SK-N-DZ (cell line): ENCODE results near the gene ACAD11.
"Not testable (repeated sequence)": the region's sequence is repeated elsewhere in the genome, so short reads cannot be mapped to it uniquely, and the experiment has no call there.

Experiments
- DNase-seq: peaks from one replicate; pipeline ENCODE4 v3.0.0-alpha.2; 2015; ENCODE audit warnings: low spot score

The ACAD11 gene

GRCh38 chr3:132600614-132601013 is 59.0 kb downstream of the ACAD11 start:
- not testable (repeated sequence) for DNase-seq

DNA sequence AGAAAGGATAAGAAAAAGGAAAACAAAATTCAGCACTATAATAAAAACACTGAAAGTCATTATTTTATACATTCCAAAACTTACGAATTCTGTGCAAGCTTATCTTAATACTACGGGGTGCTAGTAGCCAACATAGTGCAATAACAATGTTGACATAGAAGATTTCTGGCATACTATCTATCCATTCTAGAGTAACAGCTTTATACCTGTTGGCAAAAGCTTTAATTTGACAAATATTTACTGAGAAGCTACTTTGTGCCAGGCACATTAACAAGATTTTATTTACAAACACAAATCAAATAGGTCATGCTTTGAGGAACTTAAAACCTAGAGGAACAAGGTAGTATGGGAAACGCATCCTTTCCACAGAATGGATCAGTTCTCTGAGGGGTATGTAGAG is 61.4 kb downstream of the ACAD11 start:
- DNase-seq, result no peak

DNA sequence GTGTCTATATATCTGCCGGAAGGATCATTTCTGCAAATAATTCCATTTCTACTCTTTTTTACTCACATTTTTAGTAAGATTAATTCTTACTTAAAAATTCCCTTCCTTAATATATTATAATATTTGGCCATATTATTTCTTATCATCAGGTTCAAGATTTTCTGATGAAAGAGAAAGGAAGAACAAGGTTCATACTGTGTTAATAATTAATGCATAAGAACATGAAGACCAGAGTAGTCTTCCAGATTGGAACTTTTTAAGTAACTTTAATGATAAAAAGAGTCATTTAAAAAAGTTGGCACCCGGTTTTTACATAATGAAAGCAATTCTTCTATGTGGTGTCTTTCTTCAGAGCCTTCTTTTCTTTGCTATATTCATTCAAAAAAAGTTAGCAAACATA is 61.9 kb downstream of the ACAD11 start:
- no peak for DNase-seq

DNA sequence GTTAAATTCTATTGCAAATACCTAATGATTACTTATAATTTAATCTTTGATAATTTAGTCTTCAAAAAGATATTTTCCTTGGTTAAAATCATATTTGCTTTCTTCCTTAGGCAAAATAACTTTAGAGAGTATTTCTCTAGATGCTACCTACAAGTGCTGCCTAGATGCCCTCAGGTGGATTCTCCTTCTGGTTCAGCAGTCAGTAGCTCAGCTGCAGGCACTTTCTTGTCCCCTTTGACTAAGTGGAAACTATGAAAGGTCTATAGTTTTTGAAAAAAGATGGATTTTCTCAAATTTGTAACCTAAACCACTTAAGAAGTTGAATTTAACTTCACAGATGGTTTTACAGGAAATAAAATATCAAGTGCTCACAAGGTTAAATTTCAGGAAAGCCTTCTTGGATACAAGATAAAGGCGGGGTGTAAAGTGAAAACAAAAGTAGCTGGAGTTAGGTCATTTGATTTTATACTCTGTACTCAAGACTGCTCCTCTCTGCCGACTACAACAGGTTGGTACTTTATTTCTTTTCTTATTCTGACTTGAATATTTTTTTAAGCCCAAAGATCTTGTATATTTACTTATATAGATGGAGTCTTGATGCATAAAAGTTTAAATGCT is 62.7 kb downstream of the ACAD11 start, which contains the start of gene ACKR4:
TSS of gene ACKR4 (plus strand) at position 455 of the 618 bp plus-strand sequence. CDS start 3,128 bp downstream, outside the sequence.
- DNase-seq, result no peak

- DNase-seq, result no peak
These were observed 63.3 kb downstream of the ACAD11 start for GRCh38 chr3:132596326-132596725.

DNA sequence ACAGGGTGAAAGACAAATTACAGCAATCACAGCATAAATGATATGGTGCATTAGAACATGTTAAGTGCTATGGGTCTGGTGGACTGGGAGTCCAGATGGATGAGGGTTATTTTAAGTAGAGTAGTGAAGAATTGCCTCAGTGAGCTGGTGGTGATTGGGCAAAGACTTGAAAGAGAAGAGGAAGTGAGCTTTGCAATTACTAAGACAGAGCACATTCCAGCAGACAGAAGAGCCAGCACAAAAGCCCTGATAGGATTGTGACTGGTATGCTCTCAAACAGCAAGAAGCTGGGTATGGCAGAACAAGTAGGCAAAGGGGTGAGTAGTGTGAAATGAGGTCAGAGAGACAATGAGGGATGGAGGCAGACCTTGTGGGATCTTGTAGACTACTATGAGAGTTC is 64.6 kb downstream of the ACAD11 start:
- DNase-seq, result no peak

DNA sequence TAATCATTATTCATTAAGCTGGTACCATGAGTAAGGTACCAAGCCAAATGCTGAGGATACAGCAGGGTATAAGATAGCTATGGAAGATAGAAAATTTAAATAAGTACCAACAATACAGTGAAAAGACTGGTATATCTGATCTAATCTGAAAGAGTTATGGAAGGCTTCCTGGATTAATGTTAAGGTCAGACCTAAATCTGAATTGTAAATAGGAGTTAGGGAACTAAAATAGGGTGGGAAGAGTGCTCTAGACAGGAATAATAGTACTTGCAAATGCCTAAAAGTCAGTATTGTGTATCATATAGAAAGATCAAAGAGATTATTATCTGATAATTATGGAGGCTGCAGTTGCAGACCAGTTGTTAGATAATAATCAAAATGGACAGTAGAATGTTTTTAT is 65.1 kb downstream of the ACAD11 start:
- DNase-seq, result no peak

DNA sequence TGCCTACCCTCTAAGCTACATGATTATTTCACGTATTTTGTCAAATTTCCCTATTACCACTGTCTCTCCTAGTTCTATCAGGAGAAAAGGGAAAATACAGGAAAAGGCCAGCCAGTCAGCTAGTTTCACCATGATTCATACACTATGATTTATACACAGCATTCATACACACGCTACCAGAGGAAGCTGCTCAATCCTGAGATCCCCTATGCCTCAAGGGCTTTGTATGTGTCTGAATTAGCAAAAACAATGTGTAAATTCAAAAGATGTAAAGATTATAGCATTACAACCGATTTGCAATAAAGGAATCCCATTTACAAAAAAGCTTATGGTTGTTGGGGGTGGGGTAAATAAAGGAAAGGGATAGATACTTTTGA is 65.7 kb downstream of the ACAD11 start:
- no peak for DNase-seq

- DNase-seq, result no peak
These were observed 66.2 kb downstream of the ACAD11 start for GRCh38 chr3:132593241-132593946.

GRCh38 chr3:132592216-132592615 is 67.4 kb downstream of the ACAD11 start:
- DNase-seq, result no peak

GRCh38 chr3:132587401-132587800 is 72.2 kb downstream of the ACAD11 start:
- no peak for DNase-seq

- no peak for DNase-seq
These were observed 85.8 kb downstream of the ACAD11 start for GRCh38 chr3:132573797-132574211.

DNA sequence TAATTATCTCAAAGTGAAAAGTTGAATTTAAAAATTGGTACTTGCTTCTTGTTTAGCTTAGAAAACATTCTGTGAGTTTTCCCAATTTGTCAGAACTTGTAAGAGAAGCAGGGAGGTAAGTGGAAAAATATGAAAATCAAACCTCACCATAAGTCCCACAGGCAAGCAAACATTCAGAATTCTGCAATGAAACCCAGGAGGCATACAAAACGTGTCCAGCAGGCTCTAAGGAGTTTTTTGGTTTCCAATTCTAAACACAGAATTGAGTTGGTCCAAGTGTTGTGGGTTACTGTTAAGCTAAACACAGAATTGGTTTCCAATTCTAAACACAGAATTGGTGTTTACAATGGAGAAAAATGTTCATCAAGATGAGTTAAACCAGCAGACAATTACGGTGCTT is 89.6 kb downstream of the ACAD11 start:
- DNase-seq, result no peak

DNA sequence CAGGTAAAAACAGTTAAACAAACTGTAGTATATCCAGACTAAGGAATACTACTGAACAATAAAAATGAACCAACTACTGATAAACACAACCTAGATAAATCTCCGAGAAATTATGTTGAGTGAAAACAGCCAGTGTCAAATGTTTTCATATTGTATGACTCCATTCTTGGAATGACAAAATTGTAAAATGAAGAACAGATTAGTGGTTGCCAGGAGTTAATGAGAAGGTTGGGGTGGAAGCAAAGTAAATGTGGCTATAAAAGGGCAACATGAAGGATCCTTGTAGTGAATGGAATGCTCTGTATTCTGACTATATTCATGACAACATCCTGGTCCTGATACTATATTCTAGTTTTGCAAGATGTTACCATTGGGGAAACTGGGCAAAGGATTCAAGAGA is 90.0 kb downstream of the ACAD11 start:
- no peak for DNase-seq

- DNase-seq, result no peak
These were observed 90.5 kb downstream of the ACAD11 start for GRCh38 chr3:132569153-132569552.

GRCh38 chr3:132568422-132568821 is 91.2 kb downstream of the ACAD11 start:
- DNase-seq, result no peak

GRCh38 chr3:132564070-132564465 is 95.5 kb downstream of the ACAD11 start:
- no peak for DNase-seq

DNA sequence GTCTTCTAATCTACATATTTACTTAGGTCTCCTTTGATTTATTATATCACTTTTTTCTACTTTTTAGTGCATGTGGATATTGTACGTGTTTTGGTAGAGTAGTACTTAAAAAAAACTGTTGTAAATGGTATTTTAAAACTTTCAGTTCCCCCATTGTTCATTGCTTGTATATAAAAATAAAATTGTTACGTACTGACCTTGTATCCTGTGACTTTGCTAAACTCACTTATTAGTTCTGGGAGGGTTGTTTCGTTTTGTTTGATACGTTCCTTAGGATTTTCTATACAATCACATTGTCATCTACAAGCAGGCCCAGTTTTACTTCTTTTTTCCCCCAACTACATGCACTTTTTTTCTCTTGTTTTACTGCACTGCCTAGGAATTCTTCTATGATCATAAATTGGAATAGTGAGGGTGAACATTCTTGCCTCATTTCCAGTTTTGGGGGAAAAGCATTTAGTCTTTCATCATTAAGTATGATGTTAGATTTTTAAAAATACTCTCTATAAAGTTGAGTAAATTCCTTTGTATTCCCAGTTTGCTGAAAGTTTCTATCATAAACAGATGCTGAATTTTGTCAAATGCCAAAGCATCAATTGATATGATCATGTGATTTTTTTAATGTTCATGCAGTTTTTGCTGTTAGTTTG is 96.1 kb downstream of the ACAD11 start:
- no peak for DNase-seq

DNA sequence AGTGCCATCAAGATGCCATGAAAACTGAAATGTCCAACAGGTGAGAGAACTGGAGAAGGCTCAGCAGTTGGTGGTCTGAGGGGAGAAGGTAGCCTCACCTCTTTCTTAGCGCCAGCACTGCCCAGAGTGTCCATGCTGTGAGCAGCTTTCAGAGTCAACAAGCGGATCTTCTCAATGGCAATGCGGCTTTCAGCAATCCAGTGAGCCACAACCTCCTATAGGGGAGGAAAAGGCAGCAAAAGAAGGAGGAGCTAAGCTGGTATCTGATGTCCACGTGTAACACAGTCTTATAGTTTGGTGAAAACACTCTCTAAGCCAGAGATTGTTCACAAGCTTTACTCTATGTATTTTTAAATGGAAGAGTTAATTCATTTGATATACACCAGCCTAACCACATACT is 98.6 kb downstream of the ACAD11 start:
- no peak for DNase-seq

- no peak for DNase-seq
These were observed 103.0 kb downstream of the ACAD11 start for GRCh38 chr3:132556508-132557159.

DNA sequence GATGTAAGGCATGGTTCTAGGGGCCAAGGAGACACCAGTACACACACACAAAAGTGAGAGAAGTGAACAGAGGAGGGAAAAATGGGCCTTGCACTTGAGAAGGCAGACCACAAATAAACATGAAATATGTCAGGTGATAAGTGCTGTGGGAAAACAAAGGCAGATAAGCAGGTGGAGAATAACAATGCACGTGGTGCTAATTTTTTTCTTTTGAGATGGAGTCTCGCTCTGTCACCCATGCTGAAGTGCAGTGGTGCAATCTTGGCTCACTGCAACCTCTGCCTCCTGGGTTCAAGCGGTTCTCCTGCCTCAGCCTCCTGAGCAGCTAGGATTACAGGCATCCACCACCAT is 103.6 kb downstream of the ACAD11 start:
- DNase-seq, result not testable (repeated sequence)

DNA sequence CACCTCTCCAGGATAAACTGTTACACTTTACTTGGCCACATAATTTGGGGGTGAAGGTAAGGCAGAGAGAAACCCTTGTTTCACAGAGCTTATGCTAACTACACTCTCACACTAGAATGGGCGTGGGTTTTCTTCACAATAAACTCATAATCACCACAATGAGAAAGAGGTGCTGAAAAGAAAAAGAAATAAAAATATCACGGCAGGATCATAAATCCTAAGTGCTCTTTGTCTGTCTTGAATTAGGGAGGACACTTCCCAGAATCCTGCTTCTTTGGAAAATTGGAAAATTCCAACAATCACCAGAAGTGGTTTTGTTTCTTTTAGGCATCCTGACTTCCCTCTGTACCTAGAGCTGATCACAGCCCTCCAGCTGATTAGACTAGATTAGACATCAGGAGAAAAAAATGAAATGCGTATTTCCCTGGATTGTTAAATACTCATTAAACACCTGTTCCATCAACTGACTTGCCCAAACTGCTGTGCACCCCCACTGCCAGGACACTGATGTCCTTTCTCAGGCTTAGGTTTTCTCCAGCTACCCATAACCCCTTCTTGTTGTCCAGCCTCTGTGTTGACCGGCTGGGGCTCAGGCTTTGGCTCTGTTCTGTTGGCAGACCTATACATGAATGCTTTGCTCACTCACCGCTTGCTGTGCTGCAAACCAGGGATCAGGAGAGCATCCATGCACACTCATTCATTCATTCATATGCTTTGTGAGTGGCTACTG is 104.1 kb downstream of the ACAD11 start:
- DNase-seq, result no peak
